Smooth muscle cell (in vitro differentiated cells): ENCODE results near the gene DGAT2. TPM values are rescaled to one million over a fixed set of nuclear protein-coding genes. Genes with fewer than 3 reads are reported as not detected.

Source experiments
- DNase-seq: peaks from one replicate; lab custom pipeline; 2025; ENCODE audit not compliant: unreplicated experiment; lab: John Stamatoyannopoulos, UW
- H2AFZ ChIP-seq: fragments of 200-600 bp; sonication (generic); 2 replicates; pipeline ENCODE4 v1.6.0; 2016; ENCODE audit warnings: antibody characterized with exemption, low read depth, mild to moderate bottlenecking
- H3F3A ChIP-seq: fragments of 200-600 bp; sonication (generic); 2 replicates; pipeline ENCODE4 v1.6.0; 2017; ENCODE audit warnings: antibody characterized with exemption, low read depth
- H3K27ac ChIP-seq: fragments of 200-600 bp; sonication (generic); 2 replicates; pipeline ENCODE4 v1.5.1; 2016; ENCODE audit warnings: low read depth, mild to moderate bottlenecking
- H3K27me3 ChIP-seq: fragments of 200-600 bp; sonication (generic); 2 replicates; pipeline ENCODE4 v1.6.1; 2016; ENCODE audit warnings: low read depth, mild to moderate bottlenecking
- H3K36me3 ChIP-seq: fragments of 200-600 bp; sonication (generic); 2 replicates; pipeline ENCODE4 v1.5.1; 2016; ENCODE audit warnings: low read depth
- H3K4me1 ChIP-seq: fragments of 200-600 bp; sonication (generic); 2 replicates; pipeline ENCODE4 v1.5.1; 2016; ENCODE audit warnings: low read depth
- H3K4me2 ChIP-seq: fragments of 200-600 bp; sonication (generic); 2 replicates; pipeline ENCODE4 v1.6.0; 2016; ENCODE audit warnings: mild to moderate bottlenecking
- H3K4me3 ChIP-seq: fragments of 200-600 bp; sonication (generic); 2 replicates; pipeline ENCODE4 v1.5.1; 2016; ENCODE audit warnings: mild to moderate bottlenecking
- H3K79me2 ChIP-seq: fragments of 200-600 bp; sonication (generic); 2 replicates; pipeline ENCODE4 v1.6.0; 2016; ENCODE audit warnings: low read depth, mild to moderate bottlenecking
- H3K9ac ChIP-seq: fragments of 200-600 bp; sonication (generic); 2 replicates; pipeline ENCODE4 v1.6.0; 2016; ENCODE audit warnings: low read depth
- H3K9me3 ChIP-seq: fragments of 200-600 bp; sonication (generic); replicated peaks from 2 replicates; pipeline ENCODE4 v1.5.1; 2016; ENCODE audit warnings: low read depth
- H4K20me1 ChIP-seq: fragments of 200-600 bp; sonication (generic); 2 replicates; pipeline ENCODE4 v1.6.0; 2016; ENCODE audit warnings: low read depth
- CTCF ChIP-seq: fragments of 200-600 bp; sonication (generic); IDR thresholded peaks from 2 replicates; pipeline ENCODE4 v1.5.1; 2017; ENCODE audit warnings: borderline replicate concordance, mild to moderate bottlenecking, antibody characterized with exemption; ENCODE audit not compliant: insufficient read depth, poor library complexity, severe bottlenecking
- WGBS: methylation state at CpG from one replicate; pipeline ENCODE4 v1.1.7; 2016; ENCODE audit warnings: low lambda C conversion rate; 5-methylcytosine and 5-hydroxymethylcytosine counted together
- polyA plus RNA-seq: library from polyadenylated mRNA; unstranded; fragments of >200 nt; fragmentation: Nextera tagmentation; extraction: Ambion mirVana; gene quantifications from 2 replicates; pipeline ENCODE4 v1.2.1, GENCODE V29; 2016
- total RNA-seq: library from RNA; depleted of rRNA; stranded (reverse); fragments of >200 nt; gene quantifications from 2 replicates; pipeline ENCODE4 v1.2.3, GENCODE V29; 2014

Gene DGAT2
- total and polyA plus RNA-seq, 2 experiments from 2014 or later: 1.5 to 3.7 TPM

DNA sequence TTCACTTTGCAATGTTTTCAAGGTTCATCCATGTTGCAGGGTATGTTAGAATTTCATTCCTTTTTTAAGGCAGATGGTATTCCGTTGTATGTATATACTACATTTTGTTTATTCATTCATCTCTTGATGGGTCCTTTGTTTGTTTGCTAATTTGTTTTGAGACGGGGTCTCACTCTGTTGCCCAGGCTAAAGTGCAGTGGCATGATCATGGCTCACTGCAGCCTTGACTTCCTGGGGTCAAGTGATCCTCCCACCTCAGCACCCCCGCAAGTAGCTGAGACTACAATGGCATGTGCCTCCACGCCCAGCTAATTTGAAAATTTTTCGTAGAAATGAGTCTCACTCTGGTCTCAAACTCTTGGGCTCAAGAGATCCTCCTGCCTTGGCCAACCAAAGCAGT lies 52.6 kb downstream of the DGAT2 start:
- WGBS: 78% methylated on average over 5 of the region's 5 CpGs
- peaks cover 60% of the 10 kb centered on the region for H4K20me1 ChIP-seq
- H3K79me2 ChIP-seq: peaks cover 67% of the 10 kb centered on the region
- no peaks in the 10 kb centered on the region for H3K9me3 ChIP-seq
- DNase-seq: no peak
- no peak overlapping the region for H3K9ac ChIP-seq
- H3K36me3 ChIP-seq: no peaks in the 10 kb centered on the region
- peaks cover 10% of the 10 kb centered on the region for H3K4me1 ChIP-seq
- H3F3A ChIP-seq: no peaks in the 10 kb centered on the region
- H3K4me3 ChIP-seq: no peak overlapping the region
- no peak overlapping the region for H2AFZ ChIP-seq
- H3K27me3 ChIP-seq: no peaks in the 10 kb centered on the region
- no peak overlapping the region for H3K4me2 ChIP-seq
- H3K27ac ChIP-seq: no peak overlapping the region
- no peak for TF ChIP-seq CTCF

DNA sequence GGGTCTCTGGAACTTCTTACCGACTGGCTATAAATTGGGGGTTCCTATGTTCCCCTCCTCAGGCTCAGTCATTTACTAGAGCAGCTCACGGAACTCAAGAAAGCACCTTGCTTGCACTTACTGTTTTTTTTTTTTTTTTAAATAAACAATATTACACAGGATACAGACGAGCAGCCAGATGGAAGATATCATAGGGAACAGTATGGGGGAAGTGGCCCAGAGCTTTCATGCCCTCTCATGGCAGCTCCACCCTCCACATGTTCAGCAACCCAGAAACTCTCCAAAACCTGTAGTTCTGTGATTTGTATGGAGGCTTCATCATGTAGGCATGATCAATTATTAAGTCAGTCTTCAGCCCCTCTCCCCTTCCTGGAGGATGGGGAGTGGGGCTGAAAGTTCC lies 54.0 kb downstream of the DGAT2 start:
- WGBS: 96% methylated on average over 3 of the region's 3 CpGs

DNA sequence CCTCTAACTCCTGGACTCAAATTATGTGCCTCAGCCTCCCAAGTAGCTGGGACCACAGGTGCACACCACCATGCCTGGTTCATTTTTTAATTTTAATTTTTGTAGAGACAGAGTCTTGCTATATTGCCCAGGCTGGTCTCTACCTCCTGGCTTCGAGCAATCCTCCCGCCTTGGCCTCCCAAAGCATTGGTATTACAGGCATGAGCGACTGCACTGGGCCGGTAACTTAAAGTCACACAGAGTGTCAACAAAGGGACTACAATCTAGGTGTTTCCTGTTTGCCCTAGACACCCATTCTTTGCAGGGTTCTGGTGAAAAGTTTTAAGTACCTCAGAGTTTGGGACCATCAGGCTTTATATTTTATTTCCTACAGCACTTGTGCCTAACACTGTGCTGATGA lies 54.8 kb downstream of the DGAT2 start:
- peaks cover 3% of the 10 kb centered on the region for H3K4me1 ChIP-seq
- H2AFZ ChIP-seq: no peak overlapping the region
- H3K9ac ChIP-seq: no peak overlapping the region
- H3K79me2 ChIP-seq: peaks cover 56% of the 10 kb centered on the region
- TF ChIP-seq CTCF: no peak
- no peak overlapping the region for H3K4me2 ChIP-seq
- H3K9me3 ChIP-seq: no peaks in the 10 kb centered on the region
- no peak overlapping the region for H3K27ac ChIP-seq
- DNase-seq: no peak
- 99% methylated on average over 4 of the region's 4 CpGs for WGBS
- H3K4me3 ChIP-seq: no peak overlapping the region
- H3K36me3 ChIP-seq: no peaks in the 10 kb centered on the region
- no peaks in the 10 kb centered on the region for H3K27me3 ChIP-seq
- H4K20me1 ChIP-seq: peaks cover 58% of the 10 kb centered on the region
- H3F3A ChIP-seq: no peaks in the 10 kb centered on the region

More for the DNA sequence above, 54.0 kb downstream of the DGAT2 start:
- Histone ChIP-seq H3K27ac (no peak overlapping the region), H2AFZ (no peak overlapping the region), H3K4me2 (no peak overlapping the region), H3K79me2 (peaks cover 57% of the 10 kb centered on the region), H3K4me1 (peaks cover 3% of the 10 kb centered on the region), H3K36me3 (no peaks in the 10 kb centered on the region), H3K9ac (no peak overlapping the region), H4K20me1 (peaks cover 55% of the 10 kb centered on the region), H3K9me3 (no peaks in the 10 kb centered on the region), H3K27me3 (no peaks in the 10 kb centered on the region), H3F3A (no peaks in the 10 kb centered on the region), H3K4me3 (no peak overlapping the region)
- TF ChIP-seq CTCF: no peak
- DNase-seq: no peak

- Histone ChIP-seq H3K79me2 (peaks cover 51% of the 10 kb centered on the region), H3K4me1 (peaks cover 3% of the 10 kb centered on the region), H3K4me3 (peak overlapping the region; percentile 10), H3K9me3 (no peaks in the 10 kb centered on the region), H4K20me1 (peaks cover 58% of the 10 kb centered on the region), H3K27ac (no peak overlapping the region), H3K27me3 (no peaks in the 10 kb centered on the region), H3F3A (no peaks in the 10 kb centered on the region), H3K4me2 (no peak overlapping the region), H2AFZ (no peak overlapping the region), H3K9ac (no peak overlapping the region), H3K36me3 (no peaks in the 10 kb centered on the region)
- DNase-seq: no peak
- 82% methylated on average over 4 of the region's 4 CpGs for WGBS
- no peak for TF ChIP-seq CTCF
Observed at GRCh38 chr11:75823946-75824345, 55.4 kb downstream of the DGAT2 start.
